IMR-90 (cell line): Measurements from ENCODE around the gene RAP2A.

Experiments
- CHD1 ChIP-seq: IDR thresholded peaks from 2 replicates; pipeline ENCODE4 v1.6.1; 2012; ENCODE audit warnings: low read depth, low read length, improper control_type of control experiment
- POLR2A ChIP-seq: IDR thresholded peaks from 2 replicates; pipeline ENCODE4 v1.6.1; 2012; ENCODE audit warnings: mild to moderate bottlenecking, low read depth, low read length
- RAD21 ChIP-seq: IDR thresholded peaks from 2 replicates; pipeline ENCODE4 v1.6.1; 2012; ENCODE audit warnings: low read length, improper control_type of control experiment
- RFX5 ChIP-seq: IDR thresholded peaks from 2 replicates; pipeline ENCODE4 v1.8.0; 2012; ENCODE audit warnings: low read depth, mild to moderate bottlenecking, low read length, moderate library complexity
- SMC3 ChIP-seq: fragments of 150-350 bp; IDR thresholded peaks from 2 replicates; pipeline ENCODE4 v1.6.1; 2016; ENCODE audit warnings: low read depth, mild to moderate bottlenecking, antibody characterized with exemption, low read length, moderate library complexity
- TF ChIP-seq, protein P1 (sequence below): conservative IDR thresholded peaks from 2 replicates; pipeline ENCODE4 v1.5.1; 2012; ENCODE audit warnings: mild to moderate bottlenecking, low read depth, low read length, improper control_type of control experiment

DNA sequence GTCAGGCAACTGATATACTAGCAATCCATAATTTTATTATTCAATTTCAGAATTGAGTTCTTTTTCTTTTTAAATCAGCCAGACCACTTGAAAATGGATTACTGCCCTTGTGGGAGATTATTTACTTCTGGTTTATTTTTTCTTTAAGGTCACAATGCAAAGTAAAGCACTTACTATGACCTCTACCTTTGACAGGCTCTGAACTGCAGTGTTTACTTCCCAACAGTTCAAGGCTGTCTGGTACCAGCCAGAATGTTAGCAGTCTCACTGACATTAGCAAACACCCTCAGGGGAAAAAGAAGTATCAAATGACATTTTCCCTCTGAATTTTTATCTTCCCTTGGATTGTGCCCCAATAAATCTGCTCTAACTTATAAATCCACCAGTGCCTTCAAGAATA is 57.5 kb downstream of the RAP2A start:
- TF ChIP-seq CHD1 (no peak), RFX5 (no peak), POLR2A (no peak), RAD21 (no peak), SMC3 (no peak)
- TF ChIP-seq, protein P1, sequence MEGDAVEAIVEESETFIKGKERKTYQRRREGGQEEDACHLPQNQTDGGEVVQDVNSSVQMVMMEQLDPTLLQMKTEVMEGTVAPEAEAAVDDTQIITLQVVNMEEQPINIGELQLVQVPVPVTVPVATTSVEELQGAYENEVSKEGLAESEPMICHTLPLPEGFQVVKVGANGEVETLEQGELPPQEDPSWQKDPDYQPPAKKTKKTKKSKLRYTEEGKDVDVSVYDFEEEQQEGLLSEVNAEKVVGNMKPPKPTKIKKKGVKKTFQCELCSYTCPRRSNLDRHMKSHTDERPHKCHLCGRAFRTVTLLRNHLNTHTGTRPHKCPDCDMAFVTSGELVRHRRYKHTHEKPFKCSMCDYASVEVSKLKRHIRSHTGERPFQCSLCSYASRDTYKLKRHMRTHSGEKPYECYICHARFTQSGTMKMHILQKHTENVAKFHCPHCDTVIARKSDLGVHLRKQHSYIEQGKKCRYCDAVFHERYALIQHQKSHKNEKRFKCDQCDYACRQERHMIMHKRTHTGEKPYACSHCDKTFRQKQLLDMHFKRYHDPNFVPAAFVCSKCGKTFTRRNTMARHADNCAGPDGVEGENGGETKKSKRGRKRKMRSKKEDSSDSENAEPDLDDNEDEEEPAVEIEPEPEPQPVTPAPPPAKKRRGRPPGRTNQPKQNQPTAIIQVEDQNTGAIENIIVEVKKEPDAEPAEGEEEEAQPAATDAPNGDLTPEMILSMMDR: no peak
